GM20431 (cell line): ENCODE measurements around the gene BAG3.

Source experiments
- in situ Hi-C: fragments of 300-500 bp; cut with MseI, MboI; formaldehyde crosslinking; loops from one replicate; pipeline ENCODE4 v1.15.0; 2020; ENCODE audit warnings: low sequenced_read_pairs; ENCODE audit not compliant: unreplicated experiment

BAG3 gene

DNA sequence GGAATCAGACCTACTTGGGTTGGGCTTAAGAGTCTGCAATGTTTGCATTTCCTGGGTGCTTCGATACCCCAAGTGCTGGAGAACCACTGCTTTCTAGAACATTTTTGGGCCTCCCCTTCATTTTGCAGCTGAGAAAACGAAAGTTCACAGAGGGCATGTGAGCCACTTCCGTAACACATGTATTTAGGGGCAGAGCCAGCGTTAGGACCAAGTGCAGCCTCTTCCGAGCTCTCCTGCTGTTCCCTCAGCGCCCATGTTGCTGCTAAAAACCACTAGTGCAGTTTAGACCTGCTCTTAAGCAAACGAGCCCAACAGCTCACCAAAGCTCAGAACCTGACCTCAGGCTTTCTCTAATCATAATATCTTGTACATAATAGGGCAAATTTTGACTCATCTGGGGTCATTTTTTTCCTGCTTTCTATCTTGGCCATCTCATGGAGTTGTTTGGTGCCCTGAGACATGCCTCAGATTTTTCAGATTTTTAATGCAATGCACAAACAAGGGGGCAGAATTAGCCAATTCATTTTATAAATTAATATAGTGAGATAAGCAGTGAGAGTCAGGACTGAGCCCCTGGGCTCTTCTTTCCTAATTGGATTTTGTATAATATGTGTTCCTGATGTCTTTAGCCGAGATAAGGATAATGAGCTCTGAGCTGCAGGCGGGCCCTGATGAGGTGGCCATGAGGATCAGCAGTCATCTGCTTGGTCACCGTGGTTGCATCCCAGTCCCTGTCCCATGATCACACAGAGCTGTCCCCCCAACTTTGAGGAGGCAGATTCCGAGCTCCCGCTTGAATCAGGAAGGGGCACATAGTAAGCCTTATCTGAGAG lies 12.9 kb downstream of the BAG3 start:
- in situ Hi-C loops, result no loop called here

DNA sequence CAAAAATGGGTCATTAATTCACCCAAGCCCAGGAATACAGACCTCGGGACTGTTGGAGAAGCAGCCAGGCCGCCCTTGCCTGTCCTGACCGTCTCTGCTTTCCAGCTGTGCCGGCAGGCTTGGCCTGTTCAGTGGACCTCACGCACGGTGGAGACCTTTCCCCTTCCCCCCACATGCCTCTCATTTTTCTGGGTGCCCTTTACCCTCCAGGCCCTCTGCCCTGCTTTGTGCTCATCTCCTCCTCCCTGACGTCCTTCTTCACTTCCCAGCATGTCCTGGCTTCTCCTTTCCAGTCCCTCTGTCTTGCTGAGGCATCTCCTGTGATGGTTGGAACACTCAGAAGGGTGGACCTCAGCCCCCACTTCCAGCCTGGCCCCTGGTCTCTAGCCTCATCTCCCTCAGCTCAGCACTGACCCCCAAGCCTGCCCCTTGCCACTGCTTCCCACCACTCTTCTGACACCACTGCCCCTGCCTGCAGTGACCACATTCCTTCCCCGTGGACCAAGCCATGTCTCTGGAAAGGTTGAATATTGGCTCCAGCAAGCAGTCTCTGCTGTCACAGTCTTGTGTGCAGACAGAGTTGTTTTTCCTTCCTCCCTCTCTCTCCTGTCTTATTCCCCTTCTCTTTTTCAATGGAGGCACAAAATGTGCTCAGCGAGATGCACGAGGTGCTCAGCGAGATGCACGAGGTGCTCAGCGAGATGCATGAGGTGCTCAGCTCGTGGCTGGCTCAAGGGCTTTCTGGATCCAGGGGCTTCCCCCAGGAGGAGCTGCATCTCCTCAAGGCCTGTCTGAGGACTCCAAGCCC lies 14.9 kb downstream of the BAG3 start:
- in situ Hi-C loops, result no loop called here

DNA sequence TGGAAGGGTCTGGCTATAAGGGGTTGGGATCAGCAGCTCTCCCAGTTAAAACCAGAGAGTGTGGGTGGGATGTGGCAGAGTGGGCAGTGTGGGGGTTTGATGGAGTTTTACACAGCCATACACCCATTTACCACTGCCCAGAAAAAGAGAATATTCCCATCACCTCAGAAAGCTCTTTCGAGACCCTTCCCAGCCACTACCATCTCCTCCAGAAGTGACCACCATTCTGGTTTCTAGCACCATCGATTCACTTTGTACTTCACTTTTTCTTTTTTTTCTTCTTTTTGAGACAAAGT lies 15.5 kb downstream of the BAG3 start:
- in situ Hi-C loops, result no loop called here

DNA sequence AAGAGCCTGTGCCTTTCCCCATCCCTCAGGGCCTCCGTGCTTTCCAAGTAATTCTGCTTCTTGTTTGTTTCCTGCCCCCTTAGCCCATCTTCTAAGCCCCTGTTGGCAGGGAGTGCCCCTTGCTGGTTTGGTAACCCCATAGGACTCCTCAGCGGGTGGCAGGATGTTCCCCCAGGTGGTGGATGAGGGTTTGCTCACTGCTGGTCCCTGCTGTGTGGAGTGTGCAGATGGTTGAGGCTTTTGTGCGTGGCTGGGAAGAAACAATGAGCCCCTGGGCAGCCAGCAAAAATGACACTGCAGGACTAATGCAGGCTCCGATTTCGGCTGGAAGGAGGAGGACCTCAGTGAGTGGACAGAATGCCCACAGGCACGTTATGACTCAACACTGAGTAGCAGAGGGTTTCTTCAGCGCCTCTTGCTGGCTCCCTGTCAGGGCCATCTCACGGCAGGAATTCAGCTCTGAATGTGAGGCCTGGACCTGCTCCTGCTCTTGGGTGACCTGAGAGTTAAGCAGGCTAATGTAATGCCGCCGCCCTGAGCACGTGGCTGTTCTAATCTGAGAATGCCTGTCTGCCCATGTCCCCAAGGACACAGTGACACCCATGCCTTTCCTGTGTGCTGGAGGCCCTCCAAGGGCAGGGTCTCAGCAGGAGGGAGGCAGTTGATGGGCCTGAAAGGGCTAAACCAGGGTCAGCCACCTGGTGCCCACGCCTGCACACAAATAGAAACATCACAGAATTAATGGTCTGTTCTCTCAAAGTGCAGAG lies 16.6 kb downstream of the BAG3 start:
- in situ Hi-C loops, result no loop called here

DNA sequence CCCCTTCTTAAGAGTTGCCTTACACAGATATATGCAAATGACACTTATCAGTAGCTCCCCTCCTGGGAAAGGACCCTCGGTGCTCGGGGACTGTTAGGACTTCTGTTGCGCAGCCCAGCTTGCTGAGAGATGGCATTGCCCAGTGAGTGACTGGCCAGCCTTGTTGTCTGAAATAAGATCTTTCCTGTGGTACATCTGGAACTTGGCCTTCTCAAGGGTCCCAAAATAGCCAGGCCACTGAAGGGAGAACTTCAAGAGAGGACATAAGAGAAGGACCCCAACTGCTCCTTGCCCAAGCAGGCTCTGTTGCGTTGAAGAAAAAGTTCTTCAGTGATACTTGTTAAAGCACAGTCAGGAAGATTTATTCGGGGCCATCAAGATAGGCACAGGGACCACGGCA lies 17.3 kb downstream of the BAG3 start:
- in situ Hi-C loops, result no loop called here

DNA sequence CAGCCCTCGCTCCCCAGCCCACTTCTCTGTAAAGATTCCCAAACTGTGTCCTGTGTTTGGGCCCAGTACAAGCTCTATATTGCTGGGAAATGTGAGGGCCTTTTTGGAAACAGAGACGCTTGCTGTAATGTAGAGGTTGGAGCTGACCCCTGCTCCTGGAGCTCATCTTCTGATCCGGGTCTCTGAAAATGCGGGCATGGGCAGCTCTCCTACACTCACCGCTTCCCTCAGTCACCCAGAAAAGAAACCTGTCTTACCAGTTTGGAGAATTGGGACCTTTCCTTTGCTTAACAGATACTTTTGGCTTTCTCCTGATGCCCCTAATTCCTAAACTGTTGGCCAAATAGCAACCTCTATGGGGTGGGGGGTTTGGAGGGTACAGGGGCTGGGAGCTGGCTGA lies 18.2 kb downstream of the BAG3 start:
- in situ Hi-C loops, result no loop called here

DNA sequence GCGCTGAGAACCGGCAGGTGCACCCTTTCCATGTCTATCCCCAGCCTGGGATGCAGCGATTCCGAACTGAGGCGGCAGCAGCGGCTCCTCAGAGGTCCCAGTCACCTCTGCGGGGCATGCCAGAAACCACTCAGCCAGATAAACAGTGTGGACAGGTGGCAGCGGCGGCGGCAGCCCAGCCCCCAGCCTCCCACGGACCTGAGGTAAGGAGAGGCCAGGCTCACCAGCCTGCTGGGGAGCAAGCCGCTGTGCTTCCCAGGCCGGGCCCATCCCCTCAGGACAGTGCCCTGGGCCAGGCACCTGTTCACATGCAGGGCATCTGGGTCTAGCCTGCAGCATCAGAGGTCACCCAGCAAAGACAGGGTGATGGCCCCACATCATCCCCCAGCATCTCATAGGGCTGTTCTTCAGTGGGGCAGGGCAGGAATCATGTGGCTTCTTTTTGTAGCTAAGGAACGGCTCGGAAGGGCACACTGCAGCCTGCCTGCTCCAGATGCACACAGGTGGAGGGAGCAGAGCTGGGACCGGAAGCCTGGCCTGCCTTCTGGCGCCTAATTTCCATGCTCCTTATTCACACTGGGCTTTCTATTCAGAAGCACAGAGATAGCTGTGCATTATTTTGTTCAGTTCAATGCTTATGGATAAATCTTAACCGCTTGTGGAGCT lies 18.9 kb downstream of the BAG3 start:
- in situ Hi-C loops, result no loop called here

DNA sequence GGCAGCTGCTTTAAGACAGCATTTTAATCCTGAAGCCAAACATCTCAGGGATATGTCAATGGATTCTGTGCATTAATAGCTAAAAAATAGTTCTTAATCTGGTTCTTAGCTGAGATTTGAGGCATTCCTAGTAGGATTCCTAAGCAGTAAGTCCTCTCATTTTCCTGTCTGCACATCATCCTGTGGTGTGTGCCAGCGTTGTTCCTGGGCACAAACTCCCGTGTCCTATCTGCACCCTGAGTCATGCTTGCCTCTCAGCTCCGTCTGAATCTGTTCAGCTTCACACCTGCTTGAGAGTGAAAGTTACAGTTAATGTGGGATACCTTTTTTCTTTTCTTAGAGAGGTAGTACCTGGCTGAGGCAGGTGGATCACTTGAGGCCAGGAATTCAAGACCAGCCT lies 19.5 kb downstream of the BAG3 start:
- in situ Hi-C loops, result no loop called here

DNA sequence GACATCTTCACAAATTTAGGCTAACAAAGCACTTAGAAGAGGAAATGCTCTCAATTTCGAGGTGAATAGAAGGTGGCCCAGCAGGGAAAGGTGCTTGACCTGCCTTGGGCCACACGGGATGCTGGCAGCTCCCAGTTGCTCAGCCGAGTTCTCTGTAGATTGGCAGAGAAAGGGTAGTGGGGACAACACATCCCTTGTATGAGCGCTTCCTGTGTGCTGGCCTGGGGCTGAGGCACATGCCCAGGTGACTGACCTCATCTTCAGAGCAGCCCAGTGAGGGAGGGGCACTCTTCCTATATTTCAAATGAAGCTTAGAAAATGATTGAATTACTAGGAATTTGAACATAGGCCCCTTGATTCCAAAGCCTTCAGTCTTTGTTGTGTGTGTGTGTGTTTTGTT lies 20.2 kb downstream of the BAG3 start:
- in situ Hi-C loops, result no loop called here

DNA sequence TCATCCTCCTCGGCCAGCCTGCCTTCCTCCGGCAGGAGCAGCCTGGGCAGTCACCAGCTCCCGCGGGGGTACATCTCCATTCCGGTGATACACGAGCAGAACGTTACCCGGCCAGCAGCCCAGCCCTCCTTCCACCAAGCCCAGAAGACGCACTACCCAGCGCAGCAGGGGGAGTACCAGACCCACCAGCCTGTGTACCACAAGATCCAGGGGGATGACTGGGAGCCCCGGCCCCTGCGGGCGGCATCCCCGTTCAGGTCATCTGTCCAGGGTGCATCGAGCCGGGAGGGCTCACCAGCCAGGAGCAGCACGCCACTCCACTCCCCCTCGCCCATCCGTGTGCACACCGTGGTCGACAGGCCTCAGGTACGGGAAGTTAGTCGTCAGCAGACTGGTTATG lies 21.1 kb downstream of the BAG3 start:
- in situ Hi-C loops, result no loop called here

DNA sequence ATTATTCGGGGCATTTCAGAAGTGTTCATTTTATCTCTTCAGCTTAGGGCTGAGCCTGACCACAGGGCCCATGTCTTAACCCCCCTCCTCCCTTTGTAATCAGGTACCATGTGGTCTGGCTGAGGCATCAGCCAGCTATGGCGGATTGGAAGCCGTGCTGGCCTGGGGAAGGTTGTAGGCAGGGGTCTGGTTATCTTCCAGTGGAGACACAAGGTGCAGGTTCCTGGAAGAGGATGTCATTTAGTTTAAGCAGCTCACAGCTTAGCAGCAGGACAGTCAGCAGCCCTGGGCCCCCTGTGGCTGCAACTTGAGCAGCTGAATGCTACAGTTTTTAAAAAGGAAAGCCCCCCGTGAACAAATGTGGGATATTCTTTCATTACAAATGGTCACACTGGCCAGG lies 22.1 kb downstream of the BAG3 start:
- in situ Hi-C loops, result no loop called here

DNA sequence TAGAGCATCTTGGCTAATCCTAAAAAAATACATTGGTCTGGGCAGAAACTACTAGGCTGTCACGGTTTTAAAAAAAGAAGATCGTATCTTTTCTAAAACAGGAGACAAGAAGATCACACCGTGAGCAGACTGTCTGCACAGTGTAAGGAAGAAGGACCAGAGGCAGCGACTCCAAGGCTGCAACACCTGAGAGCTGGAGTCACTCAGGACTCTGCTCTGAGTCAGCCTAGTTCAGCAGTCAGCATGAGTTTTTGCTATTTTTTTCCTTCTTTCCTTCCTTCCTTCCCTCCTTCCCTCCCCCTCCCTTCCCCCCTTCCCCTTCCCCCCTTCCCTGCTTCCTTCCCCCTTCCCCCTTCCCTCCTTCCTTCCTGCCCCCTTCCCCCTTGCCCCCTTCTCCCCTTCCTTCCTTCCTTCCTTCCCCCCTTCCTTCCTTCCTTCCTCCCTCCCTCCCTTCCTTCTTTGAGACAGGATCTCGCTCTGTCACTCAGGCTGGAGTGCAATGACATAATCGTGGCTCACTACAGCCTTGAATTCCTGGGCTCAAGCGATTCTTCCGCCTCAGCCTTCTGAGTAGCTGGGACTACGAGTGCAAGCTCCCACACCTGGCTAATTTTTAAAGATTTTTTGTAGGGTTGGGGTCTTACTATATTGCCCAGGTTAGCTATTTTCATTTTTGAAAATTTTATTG lies 24.4 kb downstream of the BAG3 start:
- in situ Hi-C loops, result loop anchor here (25.0 kb wide), 1 partner anchor 187 kb away; the partner anchor contains the start of gene MCMBP

DNA sequence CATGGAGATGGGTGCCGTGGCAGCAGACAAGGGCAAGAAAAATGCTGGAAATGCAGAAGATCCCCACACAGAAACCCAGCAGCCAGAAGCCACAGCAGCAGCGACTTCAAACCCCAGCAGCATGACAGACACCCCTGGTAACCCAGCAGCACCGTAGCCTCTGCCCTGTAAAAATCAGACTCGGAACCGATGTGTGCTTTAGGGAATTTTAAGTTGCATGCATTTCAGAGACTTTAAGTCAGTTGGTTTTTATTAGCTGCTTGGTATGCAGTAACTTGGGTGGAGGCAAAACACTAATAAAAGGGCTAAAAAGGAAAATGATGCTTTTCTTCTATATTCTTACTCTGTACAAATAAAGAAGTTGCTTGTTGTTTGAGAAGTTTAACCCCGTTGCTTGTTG lies 25.9 kb downstream of the BAG3 start:
- in situ Hi-C loops, result loop anchor here (25.0 kb wide), 1 partner anchor 185 kb away; the partner anchor contains the start of gene MCMBP

DNA sequence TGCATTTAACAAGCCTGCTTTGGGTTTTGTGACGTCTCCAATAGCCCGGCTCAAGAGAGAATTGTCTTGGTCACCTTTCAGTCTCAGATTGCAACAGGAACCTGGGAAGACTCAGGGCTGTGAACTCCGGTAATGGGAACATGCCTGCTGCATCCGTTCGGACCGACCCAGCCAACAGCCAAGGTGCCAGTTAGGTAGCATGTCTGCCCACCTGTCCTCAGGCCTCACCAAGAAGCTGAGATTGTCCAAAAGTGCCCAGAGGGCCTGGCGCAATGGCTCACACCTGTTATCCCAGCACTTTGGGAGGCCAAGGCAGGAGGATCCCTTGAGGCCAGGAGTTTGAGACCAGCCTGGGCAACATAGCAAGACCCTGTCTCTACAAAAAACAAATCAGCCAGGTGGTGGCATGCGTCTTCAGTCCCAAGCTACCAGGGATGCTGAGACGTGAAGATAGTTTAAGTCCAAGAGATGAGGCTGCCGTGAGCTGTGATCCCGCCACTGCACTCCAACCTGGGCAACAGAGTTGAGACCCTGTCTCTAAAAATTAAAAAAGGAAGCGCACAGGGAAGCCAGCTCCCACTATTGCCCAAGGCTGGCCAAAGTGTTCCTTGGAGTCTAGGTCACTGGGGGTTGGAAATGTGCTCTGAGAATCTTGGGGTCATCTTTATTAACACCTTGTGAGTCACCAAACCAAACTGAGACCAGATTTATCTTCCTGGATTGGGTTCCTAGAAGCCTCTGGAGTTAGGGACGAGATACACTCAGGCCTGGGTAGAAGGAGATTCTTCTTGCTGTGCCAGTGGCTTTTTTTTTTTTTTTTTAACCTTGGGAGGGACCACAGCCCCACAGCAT lies 26.9 kb downstream of the BAG3 start:
- in situ Hi-C loops, result loop anchor here (25.0 kb wide), 1 partner anchor 184 kb away; the partner anchor contains the start of gene MCMBP

DNA sequence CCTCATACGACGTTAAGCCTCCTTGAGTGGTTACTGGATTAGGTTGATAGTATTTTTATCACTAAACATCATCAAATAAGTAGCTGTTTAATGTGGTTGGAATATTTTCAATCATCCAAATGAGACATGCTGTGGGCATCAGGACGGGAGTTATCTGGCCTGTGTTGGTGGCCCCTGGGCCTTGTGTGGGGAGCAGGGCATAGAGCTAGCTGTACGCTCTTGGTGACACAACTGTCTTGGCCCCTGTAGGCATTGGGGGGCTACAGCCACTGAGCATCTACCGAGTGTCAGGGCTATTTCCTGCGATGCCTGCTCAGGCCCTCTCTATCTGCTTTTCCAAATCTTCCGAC lies 28.3 kb downstream of the BAG3 start:
- in situ Hi-C loops, result loop anchor here (25.0 kb wide), 1 partner anchor 183 kb away; the partner anchor contains the start of gene MCMBP

DNA sequence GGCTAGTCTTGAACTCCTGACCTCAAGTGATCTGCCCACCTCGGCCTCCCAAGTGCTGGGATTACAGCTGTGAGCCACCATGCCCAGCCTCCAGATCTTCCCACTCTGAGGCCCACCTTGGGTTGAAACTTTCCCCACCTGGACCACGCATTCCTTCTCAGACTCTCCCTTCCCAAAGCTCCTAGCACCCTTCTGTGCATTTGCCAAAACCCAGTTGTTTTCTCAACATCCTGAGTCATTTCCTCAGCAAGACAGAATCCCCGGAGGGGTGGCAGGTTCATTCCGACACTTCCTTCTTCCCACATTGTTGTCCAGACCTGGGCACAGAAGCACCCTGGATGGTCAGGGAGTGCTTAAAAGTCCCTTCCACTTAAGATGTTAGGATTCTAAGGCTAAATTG lies 28.9 kb downstream of the BAG3 start:
- in situ Hi-C loops, result loop anchor here (25.0 kb wide), 1 partner anchor 182 kb away; the partner anchor contains the start of gene MCMBP

DNA sequence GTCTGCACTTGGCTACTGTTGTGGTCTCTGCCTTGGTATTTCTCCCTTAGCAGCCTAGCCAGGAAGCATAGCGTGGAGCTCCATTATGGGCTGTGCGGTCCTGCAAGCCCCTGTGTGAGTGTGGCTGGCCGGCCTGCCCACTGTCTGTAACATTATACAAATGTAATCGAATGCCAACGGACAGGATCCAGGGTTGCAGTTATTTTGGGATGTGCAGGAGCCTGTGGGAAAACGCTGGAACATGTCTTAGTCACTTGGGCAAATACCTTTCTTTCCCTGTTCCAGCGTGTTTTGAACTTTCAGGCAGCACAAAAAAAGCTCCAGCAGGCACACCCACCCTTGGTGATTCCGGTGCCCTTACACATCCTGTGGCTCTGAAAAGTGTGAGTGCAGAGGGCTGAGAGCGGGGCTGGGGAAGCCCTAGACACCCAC lies 29.5 kb downstream of the BAG3 start:
- in situ Hi-C loops, result loop anchor here (25.0 kb wide), 1 partner anchor 182 kb away; the partner anchor contains the start of gene MCMBP

DNA sequence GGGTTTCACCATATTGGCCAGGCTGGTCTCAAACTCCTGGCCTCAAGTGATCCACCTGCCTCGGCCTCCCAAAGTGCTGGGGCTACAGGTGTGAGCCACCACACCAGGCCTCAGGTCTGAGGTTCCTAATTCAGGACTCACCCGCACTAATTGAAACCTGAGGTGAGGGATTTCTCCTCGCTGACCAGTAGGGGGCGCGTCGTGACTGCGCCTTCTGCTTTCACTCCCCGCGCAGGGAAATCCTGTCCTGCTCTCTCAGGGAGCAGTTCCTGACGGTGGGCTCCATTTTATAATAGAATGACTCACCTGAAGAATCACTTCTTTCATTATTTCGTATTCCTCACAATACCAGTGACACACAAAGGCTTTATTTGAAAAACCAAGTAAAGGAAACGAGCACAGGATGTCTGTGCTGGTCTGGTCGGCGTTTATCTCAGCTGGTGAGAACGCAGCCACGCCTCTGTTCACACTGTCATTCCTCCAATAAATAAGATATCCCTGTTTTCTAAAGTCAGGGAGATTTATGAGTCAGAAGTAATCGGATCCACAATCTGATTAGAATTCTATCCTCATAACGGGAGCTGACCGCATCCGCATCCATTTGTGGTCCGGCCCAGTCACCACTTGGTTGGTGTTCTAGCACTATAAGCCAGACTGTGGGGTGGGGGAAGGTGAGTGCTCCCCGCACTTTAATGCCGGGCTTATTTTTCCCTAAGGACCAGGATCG lies 35.4 kb downstream of the BAG3 start:
- in situ Hi-C loops, result loop anchor here (25.0 kb wide), 1 partner anchor 176 kb away; the partner anchor contains the start of gene MCMBP
